ENCODE measurements around the gene PI4K2A.

PI4K2A gene

DNA sequence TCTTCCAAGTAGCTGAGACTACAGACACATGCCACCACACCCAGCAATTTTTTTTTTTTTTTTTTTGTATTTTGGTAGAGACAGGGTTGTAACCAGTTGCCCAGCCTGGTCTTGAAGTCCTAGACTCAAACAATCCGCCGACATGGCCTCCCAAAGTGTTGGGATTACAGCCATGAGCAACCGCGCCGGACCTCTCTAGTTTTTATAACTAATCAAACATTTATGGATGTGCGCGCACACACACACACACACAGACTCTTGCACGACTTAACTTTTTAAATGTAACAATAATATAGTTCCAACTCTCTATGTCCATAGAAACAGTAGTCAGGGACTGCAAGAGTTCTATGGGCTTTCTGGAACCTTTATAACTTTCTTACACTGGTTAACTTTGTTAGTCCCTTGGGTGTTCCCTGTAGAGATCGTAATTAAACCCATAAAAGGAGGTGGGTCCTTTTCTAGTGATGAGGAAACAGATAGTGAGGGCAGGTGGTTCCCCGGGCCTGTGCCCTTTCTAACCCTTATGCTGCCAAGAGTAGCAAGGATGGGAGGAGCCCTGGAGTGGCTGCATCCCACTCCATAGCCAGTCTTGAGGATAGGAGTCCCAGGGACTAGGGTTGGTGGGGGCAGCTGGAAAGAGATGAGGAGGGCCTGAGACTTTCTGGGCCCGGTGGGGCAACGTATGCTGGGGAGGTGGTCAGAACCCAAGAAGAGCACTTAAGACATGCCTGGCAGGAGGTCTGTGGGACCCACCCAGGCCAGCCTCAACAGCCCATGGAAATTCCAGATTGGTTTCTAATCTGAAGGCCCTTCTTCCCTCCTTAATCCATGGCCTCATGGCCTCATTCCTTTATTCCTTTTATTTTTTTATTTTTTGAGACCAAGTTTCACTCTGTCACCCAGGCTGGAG lies 81.7 kb downstream of the PI4K2A start:
- DNase-seq (ENCODE audit: insufficient read length, low spot score) (no peak), FAIRE-seq (no peak)

DNA sequence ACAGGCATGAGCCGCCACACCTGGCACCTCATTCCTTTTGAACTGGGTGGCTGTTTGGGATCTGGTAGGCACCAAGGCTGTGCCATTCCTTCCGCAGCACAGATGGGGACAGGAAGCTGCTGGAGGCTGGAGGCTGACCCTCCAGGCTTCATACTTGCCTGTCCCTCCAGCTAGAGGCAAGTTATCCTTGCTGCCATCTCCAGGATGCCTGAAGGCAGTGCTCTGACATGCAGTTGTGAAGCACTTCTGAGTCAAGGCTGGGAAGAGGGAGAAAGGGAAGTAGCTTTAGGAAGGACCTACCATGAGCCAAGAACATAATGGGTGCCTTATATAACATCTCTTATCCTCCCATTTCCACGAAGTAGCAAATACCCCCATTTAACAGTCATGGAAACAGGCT lies 82.5 kb downstream of the PI4K2A start:
- no peak for FAIRE-seq
- no peak for DNase-seq (ENCODE audit: insufficient read length, low spot score)

DNA sequence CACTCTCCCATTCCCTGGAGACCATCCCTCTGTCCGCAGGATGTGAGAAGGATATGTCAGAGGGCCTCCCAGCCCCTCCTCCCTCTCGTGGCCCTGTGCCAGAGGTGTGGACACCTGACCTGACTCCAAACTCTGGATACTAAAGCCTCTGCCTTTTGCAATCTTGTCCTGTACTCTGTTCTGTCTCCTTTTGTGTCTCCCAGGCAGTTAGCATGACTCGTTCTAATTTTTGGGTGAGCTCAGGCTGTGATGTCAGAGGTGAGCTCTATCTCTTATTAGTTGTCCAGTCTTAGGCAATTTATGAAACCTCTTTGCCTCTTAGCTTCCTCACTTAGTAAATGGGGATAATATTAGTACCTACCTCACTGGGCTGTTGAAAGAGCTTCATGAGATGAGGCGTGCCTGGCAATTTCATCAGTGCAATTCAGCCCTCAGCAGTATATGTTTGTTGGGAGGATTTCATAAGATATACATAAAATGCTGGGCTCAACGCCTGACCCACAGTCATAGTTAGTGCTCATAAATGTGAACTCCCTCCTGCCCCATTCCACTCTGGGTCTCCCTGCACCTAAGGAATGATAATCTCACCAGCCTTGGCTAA lies 84.0 kb downstream of the PI4K2A start:
- DNase-seq (ENCODE audit: insufficient read length, low spot score) (no peak), FAIRE-seq (no peak)

All from GM19239 (cell line).